Chondrocyte (in vitro differentiated cells): ENCODE results near the gene GPRC5D. TPM values are rescaled to one million over a fixed set of nuclear protein-coding genes. Genes with fewer than 3 reads are reported as not detected.

Source experiments
- DNase-seq: peaks from one replicate; pipeline ENCODE4 v3.0.0; 2021; ENCODE audit warnings: mixed read lengths, low spot score
- H3K27ac Mint-ChIP-seq: one replicate; pipeline ENCODE4 v1.8.0; 2021; ENCODE audit warnings: mild to moderate bottlenecking, moderate library complexity, mixed read lengths; ENCODE audit not compliant: unreplicated experiment
- H3K27me3 Mint-ChIP-seq: 2 replicates; pipeline ENCODE4 v1.8.0; 2021; ENCODE audit warnings: low read depth, mixed read lengths
- H3K36me3 Mint-ChIP-seq: 2 replicates; pipeline ENCODE4 v1.8.0; 2021; ENCODE audit warnings: low read depth, mixed read lengths
- H3K4me1 Mint-ChIP-seq: 2 replicates; pipeline ENCODE4 v1.8.0; 2021; ENCODE audit warnings: low read depth, mild to moderate bottlenecking, mixed read lengths
- H3K4me3 Mint-ChIP-seq: one replicate; pipeline ENCODE4 v1.8.0; 2021; ENCODE audit warnings: mild to moderate bottlenecking, moderate library complexity, mixed read lengths; ENCODE audit not compliant: unreplicated experiment
- H3K9me3 Mint-ChIP-seq: 2 replicates; pipeline ENCODE4 v1.8.0; 2021; ENCODE audit warnings: low read depth, mixed read lengths
- CTCF ChIP-seq: fragments of 200-600 bp; sonication (generic); IDR thresholded peaks from 2 replicates; pipeline ENCODE4 v1.5.0; 2021; ENCODE audit warnings: antibody characterized with exemption, mild to moderate bottlenecking, moderate library complexity
- total RNA-seq: library from RNA; stranded (reverse); gene quantifications from 3 replicates; pipeline ENCODE4 v1.2.1, GENCODE V29; 2021

The GPRC5D gene
- total RNA-seq, 1 donor from 2014 or later: not detected

- no peak for TF ChIP-seq CTCF
- Mint-ChIP-seq H3K9me3 (no peaks in the 10 kb centered on the region), H3K27me3 (no peaks in the 10 kb centered on the region), H3K27ac (no peak overlapping the region), H3K4me1 (no peaks in the 10 kb centered on the region), H3K4me3 (no peak overlapping the region), H3K36me3 (no peaks in the 10 kb centered on the region)
- no peak for DNase-seq
Measured at GRCh38 chr12:12946686-12947355, 5.1 kb downstream of the GPRC5D start.

GRCh38 chr12:12945591-12945990 lies 6.4 kb downstream of the GPRC5D start:
- no peaks in the 10 kb centered on the region for H3K4me1 Mint-ChIP-seq
- DNase-seq: no peak
- H3K4me3 Mint-ChIP-seq: no peak overlapping the region
- TF ChIP-seq CTCF: no peak
- no peaks in the 10 kb centered on the region for H3K36me3 Mint-ChIP-seq
- no peaks in the 10 kb centered on the region for H3K27me3 Mint-ChIP-seq
- H3K27ac Mint-ChIP-seq: no peak overlapping the region
- H3K9me3 Mint-ChIP-seq: no peaks in the 10 kb centered on the region

DNA sequence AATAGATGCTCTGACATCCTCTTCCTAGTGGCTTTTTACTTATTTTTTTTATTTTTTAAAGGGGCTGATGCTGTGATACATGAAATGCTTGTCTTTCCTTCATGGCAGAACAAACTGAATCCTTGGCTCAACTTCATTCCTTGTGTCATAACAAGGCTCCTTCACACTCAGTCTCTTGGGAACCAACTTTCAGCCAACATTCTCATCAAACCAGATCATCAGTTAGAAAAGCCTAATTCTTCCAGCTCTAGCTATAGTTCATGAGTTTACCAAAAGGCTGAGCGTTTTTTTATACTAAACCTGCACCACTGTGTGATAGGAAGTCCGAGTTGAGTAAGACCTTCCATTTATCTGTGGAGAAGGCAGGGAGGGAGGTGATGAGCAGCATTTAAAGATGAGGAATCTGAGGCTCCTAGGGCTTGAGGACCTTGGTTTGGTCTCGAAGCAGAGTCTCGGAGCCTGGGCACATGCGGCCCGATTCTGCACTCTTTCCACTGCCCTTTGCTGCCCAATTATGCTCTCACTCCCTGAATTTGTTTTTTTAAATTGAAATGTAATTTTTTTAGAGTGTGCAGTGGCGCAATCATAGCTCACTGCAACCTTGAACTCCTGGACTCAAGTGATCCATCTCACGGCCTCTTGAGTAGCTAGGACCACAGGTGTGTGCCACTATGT lies 8.2 kb downstream of the GPRC5D start:
- no peak for DNase-seq
- no peak overlapping the region for H3K4me3 Mint-ChIP-seq
- no peak for TF ChIP-seq CTCF
- H3K4me1 Mint-ChIP-seq: no peaks in the 10 kb centered on the region
- no peaks in the 10 kb centered on the region for H3K36me3 Mint-ChIP-seq
- no peaks in the 10 kb centered on the region for H3K9me3 Mint-ChIP-seq
- H3K27ac Mint-ChIP-seq: no peak overlapping the region
- no peaks in the 10 kb centered on the region for H3K27me3 Mint-ChIP-seq

DNA sequence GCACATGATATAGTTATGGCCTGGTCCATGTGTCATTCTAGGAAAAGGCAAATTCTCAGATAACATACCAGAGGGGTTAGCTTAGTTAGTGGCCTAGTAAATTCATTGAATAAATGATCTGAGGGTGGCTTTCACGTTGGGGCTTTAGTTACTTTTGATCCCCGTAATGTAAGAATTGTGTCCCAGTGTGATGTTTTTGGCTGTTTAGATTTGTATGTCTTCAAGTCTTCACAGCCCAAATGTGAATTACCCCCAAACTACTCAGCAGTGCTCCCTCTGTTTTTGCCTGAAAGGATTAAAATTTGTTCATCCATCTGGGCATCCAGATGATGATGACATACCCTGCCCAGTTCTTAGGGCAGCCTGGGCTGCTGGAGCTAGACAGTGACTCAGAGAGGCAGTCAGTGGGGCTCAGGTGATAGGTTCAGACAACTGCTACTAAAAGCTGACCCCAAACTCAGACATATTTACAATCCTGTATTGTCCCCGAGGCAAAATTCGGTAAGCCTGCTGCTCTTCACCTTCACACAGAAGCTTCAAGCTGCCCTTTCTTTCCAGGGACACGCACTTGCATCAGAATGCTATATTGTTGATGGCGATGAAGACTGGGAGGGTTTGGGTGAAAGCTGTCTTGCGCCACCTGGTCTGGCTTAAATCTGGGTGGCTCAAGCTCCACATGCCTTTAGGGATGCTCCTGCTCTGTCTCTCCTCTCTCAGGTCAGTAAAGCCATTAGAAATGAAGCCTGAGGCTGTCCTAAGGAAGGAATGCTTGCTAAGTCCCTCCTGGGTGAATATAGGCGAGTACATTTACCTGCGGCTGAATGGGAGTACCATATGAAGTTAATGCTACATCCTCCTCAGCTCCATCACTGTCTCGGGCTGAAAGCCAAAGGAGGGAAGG lies 10.3 kb downstream of the GPRC5D start:
- H3K27ac Mint-ChIP-seq: no peak overlapping the region
- no peak for TF ChIP-seq CTCF
- H3K9me3 Mint-ChIP-seq: no peaks in the 10 kb centered on the region
- no peaks in the 10 kb centered on the region for H3K27me3 Mint-ChIP-seq
- H3K4me1 Mint-ChIP-seq: no peaks in the 10 kb centered on the region
- H3K4me3 Mint-ChIP-seq: no peak overlapping the region
- DNase-seq: no peak
- H3K36me3 Mint-ChIP-seq: no peaks in the 10 kb centered on the region

GRCh38 chr12:12939888-12940287 lies 12.1 kb downstream of the GPRC5D start:
- Mint-ChIP-seq H3K36me3 (no peaks in the 10 kb centered on the region), H3K4me1 (no peaks in the 10 kb centered on the region), H3K9me3 (no peaks in the 10 kb centered on the region), H3K27me3 (no peaks in the 10 kb centered on the region), H3K27ac (no peak overlapping the region), H3K4me3 (no peak overlapping the region)
- no peak for TF ChIP-seq CTCF
- DNase-seq: no peak
